HG03457 (cell line): ENCODE data around the gene PLPP4.

Experiments used
- ATAC-seq: cut with Tn5 transposase; IDR thresholded peaks from one replicate; pipeline ENCODE4 v1.9.1; 2021; ENCODE audit warnings: moderate number of reproducible peaks; ENCODE audit not compliant: unreplicated experiment

The PLPP4 gene

DNA sequence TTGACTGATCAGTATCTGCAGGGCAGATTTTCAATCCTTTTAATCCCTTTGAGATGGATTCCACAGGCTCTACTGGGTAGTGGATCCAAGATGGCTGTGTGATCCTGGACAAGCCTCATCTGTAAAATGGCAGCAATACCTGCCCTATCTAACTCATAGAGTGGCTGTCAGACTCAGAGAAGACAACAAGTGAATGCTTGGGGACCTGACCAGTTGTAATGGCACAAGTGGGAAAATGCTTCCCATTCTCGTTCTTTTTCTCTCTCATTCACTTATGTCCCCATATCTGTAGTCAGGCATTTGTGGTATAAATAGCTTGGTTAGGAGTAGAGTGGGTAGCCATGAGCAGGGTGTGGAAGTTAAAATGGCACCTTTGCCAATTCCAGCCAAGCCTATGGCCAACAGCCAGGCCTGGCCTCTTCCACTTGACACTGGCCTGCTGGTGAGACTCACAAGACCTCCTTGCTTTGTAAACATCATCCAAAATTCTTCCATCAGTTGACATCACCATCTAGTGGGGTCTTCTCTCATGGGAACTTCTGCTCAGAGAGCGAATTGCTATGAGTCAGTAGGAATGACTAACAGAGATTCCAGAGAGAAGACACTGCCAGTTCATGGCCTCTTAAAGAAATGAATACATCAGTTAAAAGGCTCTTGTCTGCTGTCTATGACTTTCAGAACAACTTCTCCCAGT, 150.1 kb downstream of the PLPP4 start:
- ATAC-seq, result no peak

GRCh38 chr10:120607710-120608703, 151.0 kb downstream of the PLPP4 start:
- no peak for ATAC-seq

DNA sequence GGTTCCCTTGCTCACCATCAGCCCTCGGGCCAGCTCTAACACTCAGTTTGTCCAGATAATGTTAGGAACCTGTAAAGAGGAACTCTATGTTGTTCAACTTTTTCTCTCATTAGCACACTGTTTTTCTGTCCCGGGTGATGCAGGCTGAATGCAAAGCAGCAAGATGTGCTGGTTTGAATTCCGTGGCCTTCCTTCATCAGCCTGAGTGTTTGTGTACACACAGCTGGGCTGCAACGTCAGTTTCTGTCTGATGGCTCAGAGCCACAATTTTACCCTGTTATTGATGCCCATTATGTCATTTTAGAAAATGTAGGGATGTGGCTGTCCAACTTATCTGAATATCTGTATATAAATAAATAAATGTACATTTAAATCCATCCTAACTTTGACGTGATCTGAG, 152.0 kb downstream of the PLPP4 start:
- no peak for ATAC-seq

GRCh38 chr10:120610791-120611190, 153.8 kb downstream of the PLPP4 start:
- ATAC-seq, result no peak

GRCh38 chr10:120612756-120613155, 155.7 kb downstream of the PLPP4 start:
- ATAC-seq, result no peak

DNA sequence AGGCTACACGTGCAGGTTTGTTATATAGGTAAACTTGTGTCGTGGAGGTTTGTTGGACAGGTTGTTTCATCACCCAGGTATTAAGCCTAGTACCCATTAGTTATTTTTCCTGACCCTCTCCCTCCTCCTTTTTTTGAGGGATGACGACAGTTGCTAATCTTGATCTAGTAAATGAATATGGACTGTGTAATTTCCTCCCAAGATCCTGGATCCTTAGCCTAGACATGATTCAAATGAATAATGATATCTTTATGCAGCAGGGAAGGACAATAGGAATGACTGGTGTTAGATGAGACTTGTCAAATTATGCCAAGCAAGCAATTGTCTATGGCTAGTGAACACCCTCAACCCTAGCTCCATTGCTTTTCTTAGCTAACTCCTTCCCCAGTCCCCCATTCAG, 156.2 kb downstream of the PLPP4 start:
- no peak for ATAC-seq

- no peak for ATAC-seq
Measured at GRCh38 chr10:120614680-120615079, 157.7 kb downstream of the PLPP4 start.

- ATAC-seq, result no peak
Measured at GRCh38 chr10:120616311-120616911, 159.4 kb downstream of the PLPP4 start.

DNA sequence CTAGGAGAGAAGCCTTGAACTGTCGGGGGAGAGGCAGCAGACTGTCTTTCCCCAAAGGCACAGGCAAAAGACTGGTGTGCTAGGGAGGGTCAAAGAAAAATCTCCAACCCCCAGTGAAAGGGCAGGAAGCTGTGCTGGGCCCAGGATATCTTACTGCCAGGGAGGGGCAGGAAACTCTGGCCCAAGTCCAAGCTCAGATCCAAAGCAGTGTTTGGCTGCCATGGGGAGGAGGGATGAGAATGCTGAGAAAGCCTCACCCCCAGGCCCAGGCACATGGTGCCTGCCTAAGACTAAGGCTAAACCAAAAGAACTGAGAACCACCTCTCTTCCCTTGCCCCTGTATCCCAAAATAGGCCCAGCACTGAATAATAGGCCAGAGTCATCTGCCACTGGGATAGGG, 171.2 kb downstream of the PLPP4 start:
- no peak for ATAC-seq

DNA sequence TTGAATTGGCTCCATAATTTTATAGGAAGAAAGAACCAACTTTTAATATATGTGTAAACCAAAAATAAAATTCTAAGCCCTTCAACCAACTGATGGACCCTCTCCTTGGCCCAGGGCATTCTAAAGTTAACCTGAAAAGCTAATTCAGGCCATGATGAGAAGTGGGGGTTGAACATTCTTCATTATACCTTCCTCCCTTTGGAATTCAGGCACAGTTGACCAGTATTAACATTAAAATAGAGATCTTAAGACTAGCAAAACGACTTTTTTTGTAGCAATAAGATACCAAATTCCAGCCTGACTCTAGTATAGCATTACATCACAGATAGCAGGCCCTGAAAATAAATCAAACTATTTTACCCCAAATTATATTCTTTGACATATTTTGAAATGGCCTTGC, 173.2 kb downstream of the PLPP4 start:
- no peak for ATAC-seq

GRCh38 chr10:120632047-120632446, 175.0 kb downstream of the PLPP4 start:
- no peak for ATAC-seq

GRCh38 chr10:120632942-120633341, 175.9 kb downstream of the PLPP4 start:
- no peak for ATAC-seq

GRCh38 chr10:120634659-120635058, 177.6 kb downstream of the PLPP4 start:
- no peak for ATAC-seq
